IMR-90 (cell line): ENCODE data around the gene CTRL. TPM values are rescaled to one million over a fixed set of nuclear protein-coding genes. Genes with fewer than 3 reads are reported as not detected.

Experiments
- ATAC-seq: fragments of 200-7000 bp; cut with Tn5 transposase; 2 replicates; pipeline ENCODE4 v1.9.1; 2020; ENCODE audit warnings: low read depth, mild to moderate bottlenecking, moderate library complexity
- BruUV-seq: library from RNA; stranded (reverse); fragments of 400-500 nt; replicated peaks from 2 replicates; lab custom pipeline; 2021; lab: Mats Ljungman, UMichigan
- CTCF ChIA-PET: fragments of 300-600 bp; formaldehyde crosslinking; extraction: SDS; loops from one replicate; lab custom pipeline; 2021; ENCODE audit warnings: antibody characterized with exemption; lab: Yijun Ruan, JAX
- POLR2A ChIA-PET: fragments of 300-600 bp; sonication (Branson Sonifier 250); formaldehyde crosslinking; loops from one replicate; lab custom pipeline; 2022; ENCODE audit warnings: antibody characterized with exemption; ENCODE audit not compliant: unreplicated experiment; lab: Charles Lee
- DNase-seq: peaks from one replicate; pipeline ENCODE4 v3.0.0; 2013
- H2AFZ ChIP-seq: replicated peaks from 2 replicates; pipeline ENCODE3; 2013; ENCODE audit warnings: low read length, mild to moderate bottlenecking; ENCODE audit not compliant: poor library complexity
- H2AK5ac ChIP-seq: 2 replicates; pipeline ENCODE4 v1.6.1; 2013; ENCODE audit warnings: low read depth, low read length, inconsistent platforms
- H2AK9ac ChIP-seq: replicated peaks from 2 replicates; pipeline ENCODE3; 2013; ENCODE audit warnings: mild to moderate bottlenecking, low read depth, low read length, moderate library complexity; ENCODE audit not compliant: poor library complexity
- H2BK120ac ChIP-seq: 2 replicates; pipeline ENCODE4 v1.6.1; 2013; ENCODE audit warnings: low read depth, low read length, inconsistent platforms
- H2BK15ac ChIP-seq: 3 replicates; pipeline ENCODE4 v1.6.1; 2013; ENCODE audit warnings: low read depth, low read length, inconsistent platforms
- H2BK20ac ChIP-seq: 2 replicates; pipeline ENCODE4 v1.6.1; 2013; ENCODE audit warnings: low read depth, mild to moderate bottlenecking, inconsistent platforms, low read length, moderate library complexity
- H2BK5ac ChIP-seq: 2 replicates; pipeline ENCODE4 v1.6.1; 2013; ENCODE audit warnings: mild to moderate bottlenecking, low read depth, low read length, inconsistent platforms; ENCODE audit not compliant: poor library complexity, severe bottlenecking
- H3K14ac ChIP-seq: replicated peaks from 2 replicates; pipeline ENCODE4 v1.6.1; 2013; ENCODE audit warnings: low read depth, low read length, inconsistent platforms
- H3K18ac ChIP-seq: 2 replicates; pipeline ENCODE4 v1.6.1; 2013; ENCODE audit warnings: low read depth, low read length, control low read depth
- H3K23ac ChIP-seq: 2 replicates; pipeline ENCODE4 v1.6.1; 2013; ENCODE audit warnings: low read depth, low read length, inconsistent platforms
- H3K27ac ChIP-seq: 2 replicates; pipeline ENCODE4 v1.5.1; 2013; ENCODE audit warnings: mild to moderate bottlenecking, control low read depth, low read length; ENCODE audit not compliant: insufficient read depth
- H3K27me3 ChIP-seq: 2 replicates; pipeline ENCODE4 v1.6.1; 2013; ENCODE audit warnings: low read length; ENCODE audit not compliant: control insufficient read depth, insufficient read depth
- H3K36me3 ChIP-seq: 2 replicates; pipeline ENCODE4 v1.6.1; 2013; ENCODE audit warnings: low read length, mixed read lengths; ENCODE audit not compliant: control insufficient read depth, insufficient read depth
- H3K4ac ChIP-seq: 2 replicates; pipeline ENCODE4 v1.6.1; 2013; ENCODE audit warnings: low read depth, low read length, inconsistent platforms
- H3K4me1 ChIP-seq: 2 replicates; pipeline ENCODE4 v1.6.1; 2013; ENCODE audit warnings: low read length, mixed read lengths; ENCODE audit not compliant: control insufficient read depth, insufficient read depth
- H3K4me2 ChIP-seq: 2 replicates; pipeline ENCODE4 v1.6.1; 2013; ENCODE audit warnings: low read depth, mild to moderate bottlenecking, control low read depth, low read length, moderate library complexity
- H3K4me3 ChIP-seq: 2 replicates; pipeline ENCODE4 v1.5.1; 2013; ENCODE audit warnings: low read depth, mild to moderate bottlenecking, control low read depth, low read length, moderate library complexity; ENCODE audit not compliant: insufficient read depth
- H3K56ac ChIP-seq: 2 replicates; pipeline ENCODE4 v1.6.1; 2013; ENCODE audit warnings: low read length, inconsistent platforms; ENCODE audit not compliant: insufficient read depth; ENCODE audit errors: extremely low read depth
- H3K79me1 ChIP-seq, 2 experiments: 2 replicates each; pipeline ENCODE4 v1.6.1; 2013; ENCODE audit warnings: low read length in 2 of 2, inconsistent platforms in 1 of 2, low read depth in 1 of 2
- H3K9ac ChIP-seq: 2 replicates; pipeline ENCODE4 v1.6.1; 2013; ENCODE audit warnings: low read depth, low read length, control low read depth
- H3K9me1 ChIP-seq: 2 replicates; pipeline ENCODE4 v1.6.1; 2013; ENCODE audit warnings: low read length, inconsistent platforms; ENCODE audit not compliant: insufficient read depth
- H3K9me3 ChIP-seq: 2 replicates; pipeline ENCODE4 v1.6.1; 2013; ENCODE audit warnings: low read length; ENCODE audit not compliant: control insufficient read depth, insufficient read depth
- H4K20me1 ChIP-seq: 2 replicates; pipeline ENCODE4 v1.6.1; 2013; ENCODE audit warnings: low read length, inconsistent platforms; ENCODE audit not compliant: insufficient read depth
- H4K5ac ChIP-seq: 2 replicates; pipeline ENCODE4 v1.6.1; 2013; ENCODE audit warnings: mild to moderate bottlenecking, low read depth, low read length, control low read depth
- H4K8ac ChIP-seq, 2 experiments: 2 replicates each; pipeline ENCODE4 v1.6.1; 2013; ENCODE audit warnings: low read depth in 2 of 2, low read length in 2 of 2, control low read depth in 1 of 2, inconsistent platforms in 1 of 2
- H4K91ac ChIP-seq: 2 replicates; pipeline ENCODE4 v1.6.1; 2013; ENCODE audit warnings: low read depth, low read length, inconsistent platforms; ENCODE audit not compliant: insufficient read depth
- CTCF ChIP-seq: conservative IDR thresholded peaks from 2 replicates; pipeline ENCODE4 v1.5.1; 2012; ENCODE audit warnings: mild to moderate bottlenecking, low read depth, low read length, improper control_type of control experiment
- ELK1 ChIP-seq: fragments of 150-350 bp; IDR thresholded peaks from 2 replicates; pipeline ENCODE4 v1.6.1; 2016; ENCODE audit warnings: low read depth, mild to moderate bottlenecking, low read length, moderate library complexity, borderline replicate concordance
- FOS ChIP-seq: fragments of 150-350 bp; IDR thresholded peaks from 2 replicates; pipeline ENCODE4 v1.6.1; 2016; ENCODE audit warnings: low read depth, low read length
- MAFK ChIP-seq: IDR thresholded peaks from 2 replicates; pipeline ENCODE4 v1.6.1; 2012; ENCODE audit warnings: low read depth, low read length, improper control_type of control experiment
- WGBS, 2 experiments: methylation state at CpG; one replicate each; pipeline versions ENCODE4 v1.1.5 to v1.1.7; 2013; ENCODE audit warnings: missing lambda C conversion rate in 2 of 2; ENCODE audit not compliant: insufficient read length in 1 of 2; ENCODE audit errors: extremely low coverage in 2 of 2; 5-methylcytosine and 5-hydroxymethylcytosine counted together
- dilution Hi-C: fragments of 300-500 bp; cut with HindIII; formaldehyde crosslinking; loops from one replicate; pipeline ENCODE4 v1.14.3; 2018; ENCODE audit warnings: low sequenced_read_pairs; ENCODE audit not compliant: unreplicated experiment
- in situ Hi-C: fragments of 300-500 bp; cut with MboI; formaldehyde crosslinking; loops from 3 replicates; pipeline ENCODE4 v1.14.3; 2019; ENCODE audit warnings: low sequenced_read_pairs, inconsistent platforms, mixed read lengths
- intact Hi-C: fragments of 100-400 bp; cut with micrococcal nuclease; formaldehyde crosslinking; loops from 2 replicates; pipeline ENCODE4 v1.10.0; 2022
- polyA plus RNA-seq, 3 experiments: library from polyadenylated mRNA; depleted of rRNA; stranded (reverse); fragments of >200 nt; gene quantifications; 2 replicates each; pipeline ENCODE4 v1.2.3, GENCODE V29; 2012; ENCODE audit warnings: low replicate concordance in 1 of 3
- total RNA-seq: library from RNA; depleted of rRNA; stranded (reverse); fragments of >200 nt; gene quantifications from 2 replicates; pipeline ENCODE4 v1.2.3, GENCODE V29; 2012

The CTRL gene
- total and polyA plus RNA-seq, 2 of the 4 experiments (the other 2 are of a cell fraction) = 0.18 to 1.1 TPM

- peaks cover 47% of the 10 kb centered on the region for H3K4me1 ChIP-seq
- TF ChIP-seq MAFK (no peak), CTCF (no peak), ELK1 (no peak), FOS (no peak)
- H3K79me1 ChIP-seq = peaks cover 53 to 93% of the 10 kb centered on the region in 2 experiments
- H3K4ac ChIP-seq = no peak overlapping the region; the same call in 1 of the 2 replicates
- H3K36me3 ChIP-seq = peaks cover 73% of the 10 kb centered on the region
- no peak overlapping the region for H3K4me3 ChIP-seq
- no peak overlapping the region for H2BK15ac ChIP-seq
- intact Hi-C loops (loop anchor here (10.0 kb wide), 1 partner anchor 263 kb away; no protein-coding TSS in a partner anchor), in situ Hi-C loops (no loop called here), dilution Hi-C loops (no loop called here)
- H3K9me3 ChIP-seq = no peaks in the 10 kb centered on the region
- no peak overlapping the region for H3K4me2 ChIP-seq
- BruUV-seq = no TSS peak
- no peak overlapping the region for H3K27ac ChIP-seq
- ChIA-PET POLR2A (no interaction called here), CTCF (no interaction called here)
- no peak overlapping the region for H4K5ac ChIP-seq
- no peak overlapping the region for H2AK9ac ChIP-seq
- no peak overlapping the region for H2BK20ac ChIP-seq
- no peak for ATAC-seq
- H3K14ac ChIP-seq = no peak overlapping the region
- no peak overlapping the region for H3K56ac ChIP-seq
- no peak for DNase-seq
- H3K9ac ChIP-seq = no peak overlapping the region
- peaks cover 86% of the 10 kb centered on the region for H4K20me1 ChIP-seq
- no peak overlapping the region for H3K18ac ChIP-seq
- peaks cover 61% of the 10 kb centered on the region for H3K9me1 ChIP-seq
- H2AFZ ChIP-seq = no peak overlapping the region
- no peak overlapping the region for H4K8ac ChIP-seq
- peak overlapping the region; percentile 4 for H2BK5ac ChIP-seq
- H2BK120ac ChIP-seq = no peak overlapping the region
- H3K27me3 ChIP-seq = no peaks in the 10 kb centered on the region
- H4K91ac ChIP-seq = no peak overlapping the region
- no peak overlapping the region for H2AK5ac ChIP-seq
- H3K23ac ChIP-seq = no peak overlapping the region
- no CpG with 5 or more reads among the region's 13 CpGs for WGBS, 2 experiments
Observed at GRCh38 chr16:67961551-67961957, 29.9 kb upstream of the CTRL start.
